Astrocyte (in vitro differentiated cells and primary cell): ENCODE results near the gene FABP7.

Source experiments
- CTCF ChIP-seq: IDR thresholded peaks from 2 replicates; pipeline ENCODE4 v1.5.1; 2011; ENCODE audit warnings: low read depth, mild to moderate bottlenecking, inconsistent platforms, low read length, moderate library complexity; ENCODE audit not compliant: insufficient read depth
- EZH2 ChIP-seq: IDR thresholded peaks from 2 replicates; pipeline ENCODE4 v1.6.1; 2012; ENCODE audit warnings: mild to moderate bottlenecking, low read length, inconsistent platforms; ENCODE audit not compliant: insufficient read depth

GRCh38 chr6:122747573-122747972 lies 31.9 kb upstream of the FABP7 start:
- TF ChIP-seq CTCF: no peak
- TF ChIP-seq EZH2: no peak
